ENCODE data around the gene PKN2.

GRCh38 chr1:88695781-88696180 is 11.7 kb downstream of the PKN2 start:
- TF ChIP-seq CTCF (IDR thresholded peaks at IDR 0.05; ENCODE audit: low read depth, low read length) (no peak), POLR2A (IDR thresholded peaks at IDR 0.05; ENCODE audit: extremely low read depth, insufficient read length) (no peak), MYC (IDR thresholded peaks at IDR 0.05; ENCODE audit: low read depth, low read length) (no peak)
- TF ChIP-seq, protein P1, sequence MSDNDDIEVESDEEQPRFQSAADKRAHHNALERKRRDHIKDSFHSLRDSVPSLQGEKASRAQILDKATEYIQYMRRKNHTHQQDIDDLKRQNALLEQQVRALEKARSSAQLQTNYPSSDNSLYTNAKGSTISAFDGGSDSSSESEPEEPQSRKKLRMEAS (IDR thresholded peaks at IDR 0.05; ENCODE audit: low read depth, low read length): no peak
